RWPE2 (cell line): Measurements from ENCODE around the gene PITPNC1.

Source experiments
- ATAC-seq: fragments of 200-7000 bp; cut with Tn5 transposase; 3 replicates; pipeline ENCODE4 v1.9.1; 2021; ENCODE audit warnings: low read depth
- DNase-seq: peaks from one replicate; pipeline ENCODE4 v3.0.0-alpha.2; 2020; ENCODE audit warnings: low spot score
- H3K27ac ChIP-seq: fragments of 450-650 bp; 2 replicates; pipeline ENCODE4 v1.5.1; 2017; ENCODE audit warnings: mild to moderate bottlenecking; ENCODE audit not compliant: poor library complexity, severe bottlenecking
- H3K27me3 ChIP-seq: fragments of 250-450 bp; sonication (Bioruptor Pico); 2 replicates; pipeline ENCODE4 v1.5.1; 2021; ENCODE audit warnings: mild to moderate bottlenecking, moderate library complexity; ENCODE audit not compliant: insufficient read depth, poor library complexity, severe bottlenecking
- H3K36me3 ChIP-seq: fragments of 250-450 bp; sonication (Bioruptor Pico); 2 replicates; pipeline ENCODE4 v1.5.1; 2020; ENCODE audit warnings: low read depth, mild to moderate bottlenecking, moderate library complexity
- H3K4me1 ChIP-seq: fragments of 250-450 bp; sonication (Bioruptor Pico); 2 replicates; pipeline ENCODE4 v1.5.1; 2021; ENCODE audit warnings: mild to moderate bottlenecking, moderate library complexity; ENCODE audit not compliant: insufficient read depth, poor library complexity, severe bottlenecking
- H3K4me3 ChIP-seq: fragments of 250-450 bp; sonication (Bioruptor Pico); 2 replicates; pipeline ENCODE4 v1.5.1; 2021; ENCODE audit warnings: mild to moderate bottlenecking, moderate library complexity; ENCODE audit not compliant: severe bottlenecking
- H3K9me3 ChIP-seq: fragments of 250-450 bp; sonication (Bioruptor Pico); 2 replicates; pipeline ENCODE4 v1.5.1; 2021; ENCODE audit warnings: mild to moderate bottlenecking, moderate library complexity; ENCODE audit not compliant: severe bottlenecking
- CTCF ChIP-seq: fragments of 450-650 bp; IDR thresholded peaks from one replicate; pipeline ENCODE4 v1.5.1; 2017; ENCODE audit warnings: mild to moderate bottlenecking, moderate library complexity; ENCODE audit not compliant: poor library complexity, severe bottlenecking

The PITPNC1 gene

DNA sequence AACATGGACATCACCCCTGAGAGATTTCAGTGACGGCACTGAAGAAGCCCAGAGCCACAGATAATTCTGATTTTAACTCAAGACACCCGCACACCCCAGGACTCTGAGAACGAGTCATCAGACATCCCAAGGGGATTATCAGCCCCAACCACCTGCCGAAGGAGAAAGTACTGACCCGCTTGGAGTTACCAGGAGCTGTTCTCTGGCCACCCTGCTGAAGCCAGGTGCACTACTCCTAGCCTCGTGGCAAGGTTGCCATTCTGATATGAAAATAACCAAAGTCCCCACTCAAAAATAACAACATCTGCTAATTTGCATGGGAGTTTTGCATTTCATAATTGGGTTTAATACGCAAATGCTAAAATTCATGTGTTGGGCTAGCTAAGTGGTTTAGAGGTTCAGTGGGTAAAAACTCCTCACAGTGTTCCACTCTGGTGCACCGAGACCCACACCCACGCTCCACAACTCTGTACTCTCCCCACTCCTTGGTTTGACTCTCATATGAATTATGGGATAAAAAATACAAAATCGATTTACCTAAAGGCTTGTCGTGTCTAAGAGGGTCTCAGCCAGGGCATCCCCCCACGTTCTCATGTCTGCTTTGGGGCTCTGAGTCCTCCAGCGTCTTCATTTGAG lies 197.7 kb downstream of the PITPNC1 start:
- no peak overlapping the region for H3K27ac ChIP-seq
- ATAC-seq (no peak), DNase-seq (no peak)
- peaks cover 3% of the 10 kb centered on the region for H3K4me1 ChIP-seq
- no peak overlapping the region for H3K4me3 ChIP-seq
- no peaks in the 10 kb centered on the region for H3K27me3 ChIP-seq
- peaks cover 15% of the 10 kb centered on the region for H3K36me3 ChIP-seq
- no peak for TF ChIP-seq CTCF
- H3K9me3 ChIP-seq: no peaks in the 10 kb centered on the region

DNA sequence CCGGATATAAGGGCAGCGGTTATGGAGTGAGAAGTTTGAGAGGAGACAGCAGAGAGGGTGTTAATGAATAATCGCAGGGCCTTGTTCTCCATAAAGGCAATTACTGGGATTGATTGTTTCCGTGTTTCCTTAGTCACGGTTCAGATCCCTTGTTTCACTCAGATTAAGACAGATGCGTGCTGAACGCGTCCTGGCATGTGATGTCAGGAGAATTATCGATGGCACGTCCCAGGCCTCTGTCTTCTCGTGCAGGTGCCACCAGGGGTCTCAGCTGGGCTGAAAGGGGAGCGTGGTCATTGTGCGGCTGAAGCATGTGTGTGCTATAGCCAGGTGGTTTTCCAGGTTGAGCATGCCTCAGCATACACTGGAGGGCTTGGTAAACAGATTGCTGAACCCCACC lies 198.2 kb downstream of the PITPNC1 start:
- ATAC-seq (no peak), DNase-seq (no peak)
- Histone ChIP-seq H3K27ac (no peak overlapping the region), H3K4me1 (peaks cover 3% of the 10 kb centered on the region), H3K9me3 (no peaks in the 10 kb centered on the region), H3K36me3 (peaks cover 18% of the 10 kb centered on the region), H3K4me3 (no peak overlapping the region), H3K27me3 (no peaks in the 10 kb centered on the region)
- TF ChIP-seq CTCF: no peak

DNA sequence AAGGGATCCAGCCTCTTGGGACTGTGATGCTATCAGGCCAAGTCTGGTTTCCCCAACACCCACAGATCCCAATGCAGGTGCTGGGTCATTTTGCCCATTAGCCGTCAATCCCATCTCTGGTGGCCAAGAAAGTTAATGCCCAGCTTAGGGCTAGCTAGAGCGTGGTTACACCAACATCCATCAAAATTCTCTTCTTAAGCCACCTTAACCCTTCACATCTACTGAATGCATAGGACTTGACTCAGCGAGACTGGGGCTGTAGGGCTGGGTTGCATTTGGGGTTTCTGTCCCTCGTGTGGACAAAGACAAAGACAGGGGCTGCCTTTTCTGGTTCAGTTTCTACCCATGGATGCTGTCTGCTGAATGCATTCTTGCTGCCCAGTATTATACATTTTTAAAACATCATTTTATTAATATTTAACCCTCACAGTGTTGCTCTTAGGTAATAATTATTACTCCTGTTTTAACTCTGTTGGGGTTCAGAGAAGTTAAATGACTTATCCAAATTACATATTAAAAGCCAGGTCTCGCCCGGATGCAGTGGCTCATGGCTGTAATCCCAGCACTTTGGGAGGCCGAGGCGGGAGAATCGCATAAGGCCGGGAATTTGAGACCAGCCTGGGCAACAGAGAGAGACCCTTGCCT lies 199.5 kb downstream of the PITPNC1 start:
- Histone ChIP-seq H3K9me3 (no peaks in the 10 kb centered on the region), H3K4me1 (peaks cover 3% of the 10 kb centered on the region), H3K27me3 (no peaks in the 10 kb centered on the region), H3K36me3 (peaks cover 18% of the 10 kb centered on the region), H3K4me3 (no peak overlapping the region), H3K27ac (no peak overlapping the region)
- DNase-seq: no peak
- TF ChIP-seq CTCF: no peak
- ATAC-seq: no peak

DNA sequence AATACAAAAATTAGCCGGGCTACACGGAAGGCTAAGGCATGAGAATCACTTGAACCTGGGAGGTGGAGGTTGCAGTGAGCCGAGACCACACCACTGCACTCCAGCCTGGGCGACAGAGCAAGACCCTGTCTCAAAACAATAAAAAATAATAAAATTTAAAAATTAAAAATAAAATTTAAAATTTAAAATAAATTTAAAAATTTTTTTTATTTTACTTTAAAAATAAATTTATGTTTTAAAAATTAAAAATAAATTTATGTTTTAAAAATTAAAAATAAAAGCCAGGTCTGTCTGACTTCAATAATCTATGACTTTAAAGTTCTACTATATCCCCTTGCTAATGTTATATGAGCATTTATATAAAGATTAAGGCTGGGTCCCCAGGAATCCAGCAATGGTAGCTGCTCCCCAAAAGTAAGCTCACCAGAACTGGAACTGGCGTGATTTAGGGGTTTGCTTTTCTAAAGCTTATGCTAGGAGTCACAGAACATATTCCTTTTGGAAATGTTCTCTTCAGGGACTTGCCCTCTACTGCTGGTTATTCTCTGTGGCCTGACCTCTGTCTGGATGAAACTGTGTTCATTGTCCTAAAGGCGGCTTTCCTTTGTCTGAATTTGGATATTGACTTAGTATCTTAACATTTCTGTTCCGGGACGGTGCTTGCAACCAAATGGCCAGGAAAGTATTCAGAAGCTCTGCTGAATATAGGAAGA lies 200.5 kb downstream of the PITPNC1 start:
- no peak for TF ChIP-seq CTCF
- no peak for ATAC-seq
- H3K4me1 ChIP-seq: peaks cover 3% of the 10 kb centered on the region
- no peaks in the 10 kb centered on the region for H3K9me3 ChIP-seq
- no peak overlapping the region for H3K27ac ChIP-seq
- H3K4me3 ChIP-seq: no peak overlapping the region
- peaks cover 18% of the 10 kb centered on the region for H3K36me3 ChIP-seq
- DNase-seq: no peak
- no peaks in the 10 kb centered on the region for H3K27me3 ChIP-seq

GRCh38 chr17:67578142-67578457 lies 201.0 kb downstream of the PITPNC1 start:
- H3K27ac ChIP-seq: no peak overlapping the region

More at GRCh38 chr17:67578142-67578457, 201.0 kb downstream of the PITPNC1 start:
- no peaks in the 10 kb centered on the region for H3K9me3 ChIP-seq
- H3K27me3 ChIP-seq: no peaks in the 10 kb centered on the region
- DNase-seq: no peak
- ATAC-seq: no peak
- H3K36me3 ChIP-seq: peaks cover 18% of the 10 kb centered on the region
- TF ChIP-seq CTCF: no peak
- H3K4me1 ChIP-seq: peaks cover 3% of the 10 kb centered on the region
- no peak overlapping the region for H3K4me3 ChIP-seq
